SIG-M5 treated with dmso at 0.1 percent for 504 hours (cell line): ENCODE results near the gene PRPF38A.

Experiments
- DNase-seq: peaks from one replicate; lab custom pipeline; 2025; ENCODE audit not compliant: unreplicated experiment; lab: John Stamatoyannopoulos, UW

The PRPF38A gene

GRCh38 chr1:52455686-52456085, 51.3 kb downstream of the PRPF38A start:
- no peak for DNase-seq

DNA sequence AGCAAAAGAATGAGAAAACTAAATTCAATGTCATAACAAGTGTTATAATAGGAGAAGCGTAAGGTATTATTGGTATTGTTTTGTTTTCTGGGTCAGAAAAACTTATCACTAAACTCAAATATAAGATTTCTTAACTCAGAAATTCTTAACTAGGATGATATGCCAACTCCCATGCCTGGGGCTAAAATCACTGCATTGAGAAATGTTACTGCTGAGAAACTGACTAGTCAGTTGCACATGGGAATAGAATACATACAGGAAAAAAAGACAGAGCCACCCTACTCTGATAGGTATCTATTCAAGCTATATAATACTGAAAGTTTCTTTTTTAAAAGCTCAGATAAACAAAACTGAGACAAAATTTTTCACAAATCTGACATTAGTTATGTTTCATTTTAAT, 56.3 kb downstream of the PRPF38A start:
- no peak for DNase-seq

- DNase-seq: no peak
These were observed 57.4 kb downstream of the PRPF38A start for GRCh38 chr1:52461821-52462220.

DNA sequence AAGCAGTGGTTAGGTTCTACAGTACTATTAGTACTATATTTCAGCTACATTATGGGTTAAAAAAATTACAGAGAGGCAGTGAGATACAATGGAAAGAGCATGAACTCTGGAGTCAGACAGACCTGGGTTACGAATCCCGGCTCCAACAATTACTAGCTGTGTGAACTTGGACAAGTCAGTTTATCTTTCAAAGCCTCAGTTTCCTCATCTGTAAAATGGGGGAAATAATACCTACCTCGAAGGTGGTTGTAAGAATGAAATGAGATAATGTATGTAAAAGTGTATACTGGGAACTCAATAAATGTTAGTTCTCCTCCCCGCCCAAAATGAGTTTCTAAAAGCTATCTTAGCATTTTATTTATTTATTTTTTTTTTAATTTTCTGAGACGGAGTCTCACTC, 59.5 kb downstream of the PRPF38A start:
- DNase-seq: no peak

DNA sequence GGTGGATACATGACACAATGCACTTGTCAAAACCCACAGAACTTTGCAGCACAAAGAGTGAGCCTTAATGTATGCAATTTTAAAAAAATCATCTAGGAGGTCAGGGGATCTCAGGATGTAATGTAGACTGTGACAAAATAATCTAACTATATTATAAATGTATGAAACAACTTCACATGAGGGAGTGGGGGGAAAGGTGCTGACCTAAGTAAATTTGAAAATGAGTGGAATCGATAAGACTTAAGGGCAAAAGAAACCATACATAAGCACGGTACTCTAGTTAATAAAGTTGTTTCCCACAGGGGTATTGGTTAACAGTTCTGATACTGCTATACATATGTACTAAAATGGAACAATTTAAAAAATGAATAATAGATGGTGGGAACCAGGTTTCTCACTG, 64.7 kb downstream of the PRPF38A start:
- no peak for DNase-seq
